Esophagus muscularis mucosa (tissue), 4 donors: ENCODE measurements around the gene CTNNA2.

ENCODE experiments used
- EP300 ChIP-seq: sonication (generic); formaldehyde crosslinking; IDR thresholded peaks from one replicate; pipeline ENCODE4 v1.6.1; 2017; ENCODE audit warnings: antibody characterized with exemption
- POLR2A ChIP-seq: fragments of 450-650 bp; IDR thresholded peaks from one replicate; pipeline ENCODE4 v1.6.1; 2017; ENCODE audit warnings: antibody characterized with exemption, moderate library complexity, mild to moderate bottlenecking, low read depth
- POLR2AphosphoS5 ChIP-seq, 2 donors: sonication (generic); formaldehyde crosslinking; IDR thresholded peaks; one replicate each; pipeline ENCODE4 v1.6.1; 2017; ENCODE audit warnings: antibody characterized with exemption in 2 of 2
- TF ChIP-seq, protein P1 (sequence below), 3 experiments: fragments of 200-600 bp in 2 of 3; fragments of 450-650 bp in 1 of 3; sonication (generic) in 2 of 3; IDR thresholded peaks; one replicate each; pipeline ENCODE4 v1.5.1; 2017 to 2019; ENCODE audit warnings: antibody characterized with exemption in 3 of 3, mild to moderate bottlenecking in 2 of 3, moderate library complexity in 1 of 3

DNA sequence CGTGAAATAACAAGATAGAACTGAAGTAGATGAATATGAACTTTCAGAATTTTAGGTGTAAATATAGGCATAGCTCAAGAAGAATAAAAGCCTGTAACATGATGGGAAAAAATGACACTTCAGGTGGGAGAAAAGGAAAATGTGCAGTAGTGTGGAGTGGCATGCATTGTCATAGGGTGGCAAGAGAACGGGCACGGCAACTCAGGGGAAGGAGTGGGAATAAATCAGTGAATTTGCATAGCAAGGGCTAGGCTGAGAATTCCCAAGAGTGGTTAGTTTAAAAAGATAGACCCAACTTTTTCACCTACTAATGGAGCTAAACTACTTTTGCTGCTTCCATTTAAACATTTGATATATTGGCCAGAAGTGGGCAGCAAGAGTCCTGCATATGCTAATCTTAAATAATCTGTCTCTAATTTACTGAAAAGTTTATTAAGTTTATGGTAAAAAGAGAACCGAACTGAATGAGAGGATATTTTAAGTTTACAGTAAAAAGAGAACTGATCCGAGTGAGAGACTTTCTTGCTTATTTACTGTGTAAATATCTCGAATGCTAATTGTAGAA, 228.1 kb downstream of the CTNNA2 start:
- no peak for TF ChIP-seq POLR2AphosphoS5 (IDR thresholded peaks at IDR 0.05)
- TF ChIP-seq, protein P1, sequence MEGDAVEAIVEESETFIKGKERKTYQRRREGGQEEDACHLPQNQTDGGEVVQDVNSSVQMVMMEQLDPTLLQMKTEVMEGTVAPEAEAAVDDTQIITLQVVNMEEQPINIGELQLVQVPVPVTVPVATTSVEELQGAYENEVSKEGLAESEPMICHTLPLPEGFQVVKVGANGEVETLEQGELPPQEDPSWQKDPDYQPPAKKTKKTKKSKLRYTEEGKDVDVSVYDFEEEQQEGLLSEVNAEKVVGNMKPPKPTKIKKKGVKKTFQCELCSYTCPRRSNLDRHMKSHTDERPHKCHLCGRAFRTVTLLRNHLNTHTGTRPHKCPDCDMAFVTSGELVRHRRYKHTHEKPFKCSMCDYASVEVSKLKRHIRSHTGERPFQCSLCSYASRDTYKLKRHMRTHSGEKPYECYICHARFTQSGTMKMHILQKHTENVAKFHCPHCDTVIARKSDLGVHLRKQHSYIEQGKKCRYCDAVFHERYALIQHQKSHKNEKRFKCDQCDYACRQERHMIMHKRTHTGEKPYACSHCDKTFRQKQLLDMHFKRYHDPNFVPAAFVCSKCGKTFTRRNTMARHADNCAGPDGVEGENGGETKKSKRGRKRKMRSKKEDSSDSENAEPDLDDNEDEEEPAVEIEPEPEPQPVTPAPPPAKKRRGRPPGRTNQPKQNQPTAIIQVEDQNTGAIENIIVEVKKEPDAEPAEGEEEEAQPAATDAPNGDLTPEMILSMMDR (IDR thresholded peaks at IDR 0.05) = no peak
- no peak for TF ChIP-seq EP300
- TF ChIP-seq POLR2A = no peak
